Hepatic stellate cell (primary cell): Measurements from ENCODE around the gene PTGER2.

ENCODE experiments used
- DNase-seq: peaks from one replicate; pipeline ENCODE4 v3.0.0; 2011; ENCODE audit warnings: low spot score

The PTGER2 gene

DNA sequence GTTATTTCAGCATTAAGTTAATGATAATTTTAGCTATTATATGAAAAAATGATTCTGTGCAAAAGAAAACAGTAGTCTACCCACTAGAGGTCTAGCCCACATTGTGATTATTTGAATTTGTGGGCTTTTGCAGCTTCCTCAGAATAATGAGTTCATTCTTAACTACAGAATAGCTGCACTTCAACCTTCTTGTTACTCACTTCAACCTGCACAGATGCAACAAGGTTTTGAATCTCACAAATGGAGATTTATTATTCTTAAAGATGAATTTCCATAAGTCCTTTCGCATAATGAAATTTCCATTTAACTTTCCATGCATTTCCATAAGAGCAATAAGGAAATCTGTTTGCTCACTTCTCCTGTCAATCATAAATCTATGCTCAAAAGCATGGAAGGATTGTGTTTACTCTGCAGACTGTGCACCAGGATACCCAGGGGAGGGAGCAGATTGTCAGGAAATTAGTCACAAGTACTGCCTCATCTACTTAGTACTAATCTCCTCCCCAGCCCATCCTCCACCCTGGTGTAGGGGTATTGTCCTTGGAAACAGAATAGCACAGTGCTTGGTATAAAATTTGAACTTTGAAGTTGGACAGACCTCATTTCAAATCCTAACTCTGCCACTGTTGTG, 24.1 kb downstream of the PTGER2 start:
- peak; percentile 64 for DNase-seq

DNA sequence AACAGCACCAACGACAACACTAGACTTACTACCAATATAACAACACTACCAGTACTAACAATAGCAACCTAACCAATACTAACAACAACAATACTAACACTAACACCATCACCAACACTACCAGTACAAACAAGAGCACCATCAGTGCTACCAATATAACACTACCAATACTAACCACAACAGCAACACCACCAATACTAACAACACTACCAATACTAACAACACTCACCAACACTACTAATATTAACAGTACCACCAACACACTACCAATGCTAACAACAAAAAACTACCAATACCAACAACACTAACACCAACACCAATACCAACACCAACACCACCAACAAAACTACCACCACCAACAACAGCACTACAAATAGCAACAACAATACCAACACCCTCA, 25.1 kb downstream of the PTGER2 start:
- DNase-seq, result no peak

DNA sequence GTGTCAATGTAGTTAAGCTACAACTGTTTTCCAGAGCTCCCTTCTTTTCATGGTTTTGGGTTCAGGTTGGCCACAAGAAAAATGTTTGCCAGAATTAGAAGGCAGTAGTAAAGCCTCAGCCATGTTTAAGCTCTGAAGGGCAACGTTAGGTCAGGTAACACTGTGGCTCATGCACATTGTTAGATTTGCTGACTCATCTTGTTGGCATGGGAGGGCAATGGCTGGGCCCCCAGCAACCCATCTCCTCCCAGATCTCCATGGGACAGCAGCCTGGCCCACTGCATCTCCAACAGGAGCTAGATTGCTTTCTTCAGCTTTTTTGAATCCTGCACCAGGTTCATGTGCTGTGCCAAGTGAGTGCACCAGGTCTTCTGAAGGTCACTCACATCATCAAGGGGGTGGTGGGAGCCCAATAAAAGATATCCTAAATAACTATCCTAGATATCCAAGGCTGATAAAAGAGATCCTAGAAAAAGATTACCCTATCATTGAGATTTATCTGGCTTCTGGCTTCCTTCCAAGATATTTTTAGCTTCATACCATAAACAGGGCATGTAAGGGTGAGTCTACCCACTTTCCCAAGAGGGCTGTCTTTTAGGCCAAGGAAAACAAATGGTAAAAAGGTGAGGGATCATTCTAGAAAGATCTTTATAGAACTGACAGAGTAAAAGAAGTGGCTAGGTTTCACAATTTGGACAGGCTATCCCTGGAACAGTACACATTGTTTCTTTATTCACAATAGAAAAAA, 28.9 kb downstream of the PTGER2 start:
- no peak for DNase-seq

DNA sequence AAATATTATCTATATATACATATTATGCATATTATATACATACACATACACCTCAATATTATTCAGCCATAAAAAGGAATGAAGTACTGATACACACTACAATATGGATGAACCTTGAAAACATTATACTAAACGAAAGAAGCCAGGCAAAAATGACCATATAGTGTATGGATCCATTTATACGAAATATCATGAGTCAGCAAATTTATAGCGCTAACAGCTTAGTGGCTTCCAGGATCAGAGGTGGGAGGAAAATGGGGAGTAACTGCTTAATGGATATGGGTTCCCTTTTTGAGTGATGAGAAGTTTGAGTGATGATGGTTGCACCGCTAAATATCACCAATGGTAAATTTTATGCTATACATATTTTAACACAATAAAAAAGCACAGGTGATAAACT, 32.7 kb downstream of the PTGER2 start:
- no peak for DNase-seq

DNA sequence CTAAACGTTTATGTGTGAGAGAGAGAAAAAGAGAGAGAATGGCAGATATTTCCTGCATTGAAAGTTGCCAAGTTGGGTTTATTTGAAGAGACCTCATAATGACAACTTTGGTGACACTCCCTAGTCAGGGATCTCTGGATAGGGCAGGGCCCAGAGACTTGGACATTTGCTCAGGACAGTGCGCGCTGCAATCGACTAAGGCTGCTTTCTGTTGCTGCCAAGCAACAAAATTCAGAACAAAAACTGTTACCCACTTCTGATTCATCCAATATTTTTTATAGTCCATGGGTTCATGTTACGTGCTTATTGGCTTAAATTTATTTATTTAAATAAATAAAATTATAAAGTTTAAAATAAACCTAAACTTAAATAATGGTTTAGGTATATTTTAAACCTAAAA, 34.2 kb downstream of the PTGER2 start:
- no peak for DNase-seq

DNA sequence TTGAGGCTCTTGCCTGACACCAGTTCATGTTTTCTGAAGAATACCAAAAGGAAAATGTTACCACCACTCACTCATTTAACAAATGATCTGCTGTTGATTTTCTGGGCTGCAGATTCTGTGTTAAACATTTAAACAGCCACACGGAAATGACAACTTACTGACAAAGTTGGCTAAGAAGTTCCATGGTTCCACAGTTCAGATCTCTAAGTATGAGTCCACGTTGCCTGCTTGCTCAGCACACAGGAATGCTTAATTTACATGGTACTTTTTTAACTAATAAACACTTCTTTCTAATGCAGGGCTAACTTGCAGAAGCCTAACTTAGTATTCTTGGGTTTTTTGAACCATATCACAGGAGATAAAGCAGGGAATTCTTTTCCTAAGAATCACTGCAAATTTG, 34.7 kb downstream of the PTGER2 start:
- DNase-seq, result no peak

DNA sequence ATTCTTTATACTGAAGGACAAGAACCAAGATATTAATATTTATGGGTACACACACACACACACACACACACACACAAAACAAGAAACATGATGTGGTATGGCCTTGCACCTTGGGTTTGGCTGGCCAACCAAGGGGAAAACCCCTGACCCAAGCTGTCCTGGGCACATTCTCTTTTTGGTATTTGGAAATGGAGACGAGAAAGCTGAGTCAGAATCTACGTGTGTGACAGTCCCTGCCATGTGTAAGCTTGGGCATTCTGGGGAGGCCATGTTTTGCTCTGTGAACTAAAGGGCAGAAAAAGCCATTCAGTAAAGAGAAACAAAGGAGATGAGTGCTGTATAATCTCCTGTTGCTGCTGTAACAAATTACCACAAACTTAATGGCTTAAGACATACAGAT, 35.6 kb downstream of the PTGER2 start:
- DNase-seq, result no peak

DNA sequence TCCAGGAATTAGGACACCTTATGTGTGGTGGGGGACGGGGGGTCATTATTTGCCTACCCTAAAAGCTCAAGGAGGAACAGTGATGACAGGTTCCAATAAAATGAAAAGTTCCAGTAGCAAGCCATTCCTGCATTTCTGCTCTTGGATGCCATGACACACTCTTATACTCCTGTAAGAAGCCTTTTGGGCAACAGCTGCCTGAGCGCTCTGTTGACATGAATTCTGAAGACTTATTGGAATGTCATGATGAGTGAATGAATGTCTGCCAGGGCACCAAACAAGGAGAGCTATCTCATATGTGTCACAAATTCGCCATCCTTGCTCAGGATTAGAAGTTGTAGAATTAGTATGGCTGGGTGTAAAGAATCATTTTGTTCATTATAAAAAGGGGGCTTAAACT, 36.3 kb downstream of the PTGER2 start:
- no peak for DNase-seq

DNA sequence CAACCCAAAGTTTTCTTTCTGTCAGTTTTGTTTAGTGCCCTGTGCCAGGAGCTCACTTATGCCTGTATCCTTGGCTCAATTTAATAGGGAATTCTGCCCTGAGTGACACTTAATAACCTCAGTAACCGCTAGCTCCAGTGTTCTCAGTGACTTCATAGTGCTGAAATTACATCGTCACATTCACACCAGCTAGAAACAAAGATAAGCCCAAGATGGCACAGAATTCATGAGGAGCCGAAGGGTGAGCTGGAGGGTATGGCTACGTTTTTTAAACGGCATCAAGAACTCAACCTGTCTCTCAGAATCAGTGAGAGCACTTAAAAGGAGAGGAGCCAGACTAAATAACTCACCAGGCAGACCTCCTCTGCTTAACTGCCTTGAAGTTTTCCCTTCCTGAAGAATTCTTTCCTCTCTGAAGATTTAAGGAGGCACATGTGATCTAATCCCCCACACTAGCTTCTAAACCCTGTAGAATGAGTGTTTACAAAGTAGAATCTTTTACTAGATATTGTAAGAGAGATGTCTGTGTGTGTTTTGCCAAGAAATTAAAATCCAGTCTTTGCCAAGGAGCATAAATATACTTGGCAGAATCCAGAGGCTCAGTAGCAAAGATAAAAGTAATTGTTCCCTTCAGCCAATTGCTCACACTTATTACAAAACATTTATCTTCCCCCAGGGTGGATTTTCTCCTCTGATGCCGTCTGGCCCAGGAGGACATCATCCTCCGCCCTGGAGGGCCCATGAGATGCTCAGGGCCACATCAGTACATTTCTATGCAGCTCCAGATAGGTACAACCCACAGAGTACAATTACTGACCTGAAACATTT, 37.3 kb downstream of the PTGER2 start:
- no peak for DNase-seq

DNA sequence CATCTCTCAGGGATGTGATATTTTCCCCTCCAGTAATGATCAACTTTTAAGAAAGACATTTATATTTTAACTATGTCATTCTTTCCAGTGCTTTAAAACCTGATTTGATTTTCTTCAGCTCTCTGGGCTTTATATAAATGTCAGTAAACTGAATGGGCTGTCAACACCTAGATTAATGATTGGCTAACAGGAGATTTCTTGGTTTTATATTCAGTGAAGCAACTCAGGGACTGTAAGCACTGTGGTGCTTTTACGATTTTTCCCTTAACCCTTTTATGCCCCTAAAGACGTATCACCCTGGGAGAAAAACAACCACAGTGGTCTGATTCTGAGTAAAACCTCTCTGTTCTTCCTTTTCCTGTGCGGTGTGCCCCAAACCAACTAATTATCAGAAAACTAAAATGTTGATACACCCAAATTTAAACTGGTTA, 38.0 kb downstream of the PTGER2 start:
- DNase-seq, result no peak

DNA sequence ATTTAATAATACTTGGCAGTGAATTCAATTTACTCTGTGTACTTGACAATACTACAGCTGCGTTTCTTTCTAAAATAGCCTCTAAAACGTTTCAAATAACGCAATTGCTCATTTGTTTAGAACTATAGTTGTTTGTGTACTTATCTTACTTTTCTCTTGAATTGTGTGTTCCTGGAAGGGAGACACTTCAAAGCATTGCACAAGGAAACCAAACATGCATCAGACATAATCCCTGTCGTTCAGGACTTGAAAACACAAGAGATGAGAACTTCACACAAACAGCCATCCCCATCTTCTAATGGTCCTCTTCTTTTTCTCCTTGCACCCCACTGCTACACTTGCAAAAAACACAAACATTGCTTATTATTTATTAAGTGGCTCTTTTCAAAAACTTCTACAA, 38.5 kb downstream of the PTGER2 start:
- DNase-seq, result no peak

DNA sequence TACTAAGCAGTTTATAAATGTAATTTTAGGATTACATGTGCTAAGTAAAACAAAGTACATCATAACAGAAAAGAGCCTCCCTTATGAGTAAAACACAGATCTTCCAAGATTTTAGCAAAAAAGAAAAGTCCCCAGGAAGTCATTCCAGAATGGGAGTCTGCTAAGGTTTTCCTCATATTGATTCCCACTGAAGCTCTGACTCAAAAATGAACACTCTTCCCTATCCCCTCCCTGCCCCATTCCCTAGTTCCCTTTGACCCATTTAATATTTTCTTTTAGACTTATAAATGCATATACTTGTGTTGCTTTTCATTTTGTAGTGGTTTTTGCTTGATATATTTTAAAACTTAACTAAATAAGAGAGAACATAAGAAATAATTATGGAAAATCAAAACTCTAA, 40.1 kb downstream of the PTGER2 start:
- DNase-seq, result no peak

DNA sequence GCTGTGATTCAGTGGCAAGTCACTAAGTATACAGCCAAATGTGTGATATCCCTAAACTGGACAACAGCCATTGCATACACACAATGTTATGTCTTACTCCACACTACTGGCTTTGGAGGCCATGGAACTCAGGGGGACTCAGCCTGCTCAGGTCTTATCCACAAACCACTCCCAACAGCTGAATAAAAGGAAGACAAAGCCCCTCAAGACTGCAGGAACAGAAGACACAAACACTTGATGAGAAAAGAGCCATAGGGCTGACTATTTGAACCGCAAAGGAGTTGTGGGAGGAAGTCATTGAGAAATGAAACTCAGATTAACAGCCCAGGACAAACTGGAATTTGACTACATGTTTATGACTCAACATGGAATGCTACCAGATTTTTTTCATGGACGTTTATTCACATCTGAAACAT, 40.9 kb downstream of the PTGER2 start:
- peak; percentile 42 for DNase-seq

DNA sequence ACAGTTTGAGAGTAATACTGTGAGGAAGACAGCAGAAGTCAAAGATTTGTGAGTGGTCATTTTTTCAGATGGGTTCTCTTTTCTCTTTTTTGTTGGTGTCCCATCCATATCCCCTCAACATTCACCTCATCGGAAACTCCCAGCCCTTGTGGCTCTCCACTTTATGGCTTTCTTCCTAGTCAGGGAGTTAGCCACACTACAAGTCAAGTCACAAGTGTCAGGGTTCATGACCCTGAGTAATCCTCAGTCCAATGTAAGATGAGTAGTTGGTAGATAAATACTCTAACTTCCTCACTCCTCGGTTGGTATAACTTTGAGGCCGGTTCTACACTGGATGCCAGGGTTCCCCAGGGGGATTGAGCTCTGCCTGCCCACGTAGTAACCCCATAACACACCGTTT, 41.4 kb downstream of the PTGER2 start:
- no peak for DNase-seq

DNA sequence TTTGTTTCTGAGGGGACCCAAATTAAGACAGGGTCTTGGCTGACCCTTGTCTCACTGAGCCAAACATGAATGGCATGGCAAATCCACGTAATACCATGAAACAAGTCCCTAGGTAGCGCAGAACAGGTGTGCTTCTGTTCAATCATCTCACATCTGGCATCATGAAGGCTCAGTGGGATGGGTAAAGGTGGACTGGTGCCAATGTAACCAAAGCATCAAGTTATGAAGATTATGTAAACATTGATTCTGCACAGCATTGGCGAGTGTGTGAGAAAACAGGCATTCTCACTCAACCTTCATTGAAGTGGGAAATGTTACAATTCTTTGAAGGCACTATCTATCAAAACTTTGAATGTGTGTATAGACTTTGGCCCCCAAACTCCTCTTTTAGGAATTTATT, 41.9 kb downstream of the PTGER2 start:
- no peak for DNase-seq

DNA sequence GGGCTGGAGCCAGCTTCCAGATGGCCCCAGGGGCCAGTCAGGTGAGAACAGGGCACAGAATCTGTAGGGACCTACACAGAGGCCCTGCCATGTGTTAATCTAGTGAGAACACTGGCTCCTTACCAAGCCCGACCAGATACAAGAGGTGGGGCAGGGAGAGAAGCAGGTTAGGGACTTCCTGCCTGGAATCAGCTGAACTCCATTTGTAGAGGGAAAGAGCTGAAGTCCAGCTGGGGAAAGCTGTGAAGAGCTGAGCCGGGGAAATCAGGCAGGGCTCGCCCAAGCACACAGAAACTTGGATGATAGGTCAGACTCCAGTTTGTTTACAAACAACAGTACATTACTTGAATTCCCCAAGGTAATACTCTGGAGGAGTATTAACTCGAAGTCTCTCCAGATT, 46.7 kb downstream of the PTGER2 start:
- DNase-seq, result no peak

DNA sequence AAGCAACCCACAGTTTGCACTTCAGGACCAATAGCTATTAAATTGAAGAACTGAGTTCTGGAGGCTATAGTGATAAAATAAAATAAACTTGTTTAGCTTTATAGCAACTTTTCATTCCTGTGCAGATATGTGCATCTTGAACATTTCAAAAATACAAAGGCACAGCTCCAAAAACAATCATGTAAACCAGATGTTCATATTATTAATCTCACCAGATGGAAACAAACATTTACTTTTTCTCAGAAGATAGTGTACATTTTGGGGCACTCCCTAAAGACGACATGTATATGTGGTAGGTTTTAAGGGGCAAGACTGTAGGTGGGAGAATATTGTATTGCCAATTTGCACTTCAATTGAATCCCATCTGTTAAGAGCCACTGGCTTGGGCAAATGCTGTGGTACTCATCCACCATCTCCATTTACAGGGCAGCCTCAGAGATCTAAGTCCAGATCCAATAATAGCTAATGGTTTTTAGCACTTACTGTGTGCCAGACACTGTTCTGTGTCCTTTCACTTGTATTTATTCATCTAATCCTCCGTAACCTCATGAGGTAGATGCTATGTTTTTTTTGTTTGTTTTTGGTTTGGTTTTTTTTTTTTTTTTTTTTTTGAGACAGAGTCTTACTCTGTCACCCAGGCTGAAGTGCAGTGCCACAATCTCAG, 49.1 kb downstream of the PTGER2 start:
- DNase-seq, result no peak

DNA sequence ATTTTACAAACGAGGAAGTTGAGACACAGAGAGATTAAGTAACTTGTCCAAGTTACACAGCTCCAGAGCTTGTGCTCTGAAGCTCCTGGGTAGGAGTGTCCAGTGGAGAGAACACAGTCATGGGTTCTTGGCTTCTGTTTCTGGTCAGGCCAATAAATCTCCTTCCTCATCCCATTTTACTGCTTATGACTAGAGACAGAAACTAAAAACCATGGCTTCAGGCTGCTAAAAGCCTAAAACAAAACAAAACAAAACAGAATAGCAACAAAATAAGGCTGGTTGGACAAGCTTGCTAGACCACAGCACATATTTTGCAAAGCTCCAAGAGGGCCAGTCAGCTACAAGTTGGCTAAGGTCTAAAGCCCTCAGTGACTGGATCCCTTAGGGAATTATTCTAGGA, 49.8 kb downstream of the PTGER2 start:
- no peak for DNase-seq

DNA sequence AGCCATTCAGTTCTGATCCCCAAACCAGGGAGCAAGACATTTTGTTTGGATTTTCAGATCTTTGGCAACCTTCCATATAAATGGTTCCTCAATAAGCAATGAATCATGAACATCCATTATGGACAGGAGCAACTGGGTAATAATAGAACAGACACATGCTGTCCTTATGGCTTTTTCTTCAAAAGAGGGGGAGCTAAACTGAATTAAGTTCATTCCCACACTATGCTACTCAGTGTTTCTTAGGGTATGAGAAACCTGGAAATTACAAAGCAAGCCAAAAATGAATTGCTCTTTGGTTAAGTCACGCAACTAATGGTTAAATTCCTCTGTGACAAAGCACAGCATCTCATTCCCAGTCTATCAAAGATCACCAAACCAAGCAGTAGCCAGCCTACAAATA, 51.0 kb downstream of the PTGER2 start:
- no peak for DNase-seq

DNA sequence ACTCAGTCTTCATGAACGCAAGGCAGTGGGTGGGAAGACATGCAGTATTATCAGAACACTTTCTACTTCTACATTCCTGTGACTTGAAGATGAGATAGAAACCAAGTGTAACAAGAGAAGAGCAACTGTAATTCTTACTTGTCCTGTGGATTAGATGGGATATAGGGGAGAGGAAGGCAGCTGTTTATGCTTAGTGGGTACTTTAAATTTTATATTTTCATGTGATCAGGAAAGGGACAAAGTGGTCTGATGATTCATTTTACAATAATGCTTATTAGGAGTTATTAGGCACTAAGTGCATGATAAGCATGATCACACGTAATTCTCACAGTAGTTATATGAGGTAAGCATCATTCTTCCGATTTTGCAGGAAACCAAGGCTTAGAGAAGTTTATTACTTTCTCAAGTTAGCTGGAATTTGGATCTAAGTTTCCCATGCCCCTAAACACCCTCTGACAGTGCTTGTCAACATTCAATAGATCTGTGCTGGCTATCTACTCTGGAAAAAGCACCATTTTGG, 52.7 kb downstream of the PTGER2 start:
- no peak for DNase-seq

DNA sequence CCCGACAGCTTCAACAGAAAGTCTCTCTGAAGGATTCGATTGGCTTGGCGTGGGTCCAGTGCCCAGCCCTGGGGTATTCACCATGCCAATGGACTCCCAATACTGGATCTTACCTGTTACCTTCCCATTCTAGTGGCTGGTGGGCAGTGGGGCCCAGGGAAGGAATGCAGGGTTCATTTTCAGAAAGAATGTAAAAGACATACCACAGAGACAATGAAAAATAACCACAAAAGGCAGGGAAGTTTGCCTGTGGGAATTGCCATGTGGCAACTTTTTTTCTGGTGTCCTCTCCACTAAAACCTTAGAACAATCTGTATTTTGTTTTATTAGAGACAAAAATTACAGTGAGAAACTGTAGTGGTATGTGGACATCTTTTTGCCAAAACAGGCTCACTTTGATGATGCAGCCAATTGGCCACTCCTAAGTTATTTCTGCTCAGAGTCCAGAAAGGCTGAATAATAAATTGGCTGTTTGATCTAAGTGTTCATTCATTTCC, 55.2 kb downstream of the PTGER2 start:
- DNase-seq, result no peak

DNA sequence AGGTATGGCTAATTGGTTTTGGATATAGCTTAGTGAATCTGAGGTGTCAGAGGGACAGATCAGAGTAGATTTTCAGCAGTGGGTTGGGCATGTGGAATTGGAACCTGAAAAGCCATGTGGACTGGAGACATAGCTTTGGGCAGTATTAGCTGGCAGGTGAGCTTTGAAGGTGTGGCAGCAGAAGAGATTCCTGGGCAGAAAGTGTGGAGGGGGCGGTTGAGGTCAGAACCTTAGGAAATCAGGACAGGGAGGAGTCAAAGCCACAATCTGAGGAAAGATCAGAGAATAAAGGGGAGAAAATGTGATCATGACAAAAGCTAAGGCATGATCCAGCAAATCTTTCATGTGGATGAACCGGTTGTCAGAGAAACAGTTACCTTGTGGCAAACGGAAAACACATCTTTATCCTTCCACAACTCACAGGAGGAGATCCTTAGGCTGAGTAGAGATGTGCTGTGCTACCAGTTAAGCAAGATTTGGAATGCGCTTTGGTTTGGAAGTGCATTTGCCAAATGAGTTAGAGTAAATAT, 56.4 kb downstream of the PTGER2 start:
- no peak for DNase-seq
